ENCODE results near the gene TFRC.
"Not testable (repeated sequence)": the region's sequence is repeated elsewhere in the genome, so short reads cannot be mapped to it uniquely, and the experiment has no call there.

Gene TFRC

GRCh38 chr3:196002721-196003120 lies 79.2 kb downstream of the TFRC start:
- not testable (repeated sequence) for DNase-seq

GRCh38 chr3:196001240-196001639 lies 80.7 kb downstream of the TFRC start:
- DNase-seq, result not testable (repeated sequence)

GRCh38 chr3:196000360-196000950 lies 81.4 kb downstream of the TFRC start:
- DNase-seq, result not testable (repeated sequence)

- no peak for DNase-seq
These were observed 82.0 kb downstream of the TFRC start for GRCh38 chr3:195999896-196000295.
